CD4-positive, alpha-beta T cell treated with Interleukin-15 for 1 hour (primary cell): Measurements from ENCODE around the gene THBS1.

Experiments used
- DNase-seq: peaks from one replicate; pipeline ENCODE4 v3.0.0-alpha.2; 2020

THBS1 gene

DNA sequence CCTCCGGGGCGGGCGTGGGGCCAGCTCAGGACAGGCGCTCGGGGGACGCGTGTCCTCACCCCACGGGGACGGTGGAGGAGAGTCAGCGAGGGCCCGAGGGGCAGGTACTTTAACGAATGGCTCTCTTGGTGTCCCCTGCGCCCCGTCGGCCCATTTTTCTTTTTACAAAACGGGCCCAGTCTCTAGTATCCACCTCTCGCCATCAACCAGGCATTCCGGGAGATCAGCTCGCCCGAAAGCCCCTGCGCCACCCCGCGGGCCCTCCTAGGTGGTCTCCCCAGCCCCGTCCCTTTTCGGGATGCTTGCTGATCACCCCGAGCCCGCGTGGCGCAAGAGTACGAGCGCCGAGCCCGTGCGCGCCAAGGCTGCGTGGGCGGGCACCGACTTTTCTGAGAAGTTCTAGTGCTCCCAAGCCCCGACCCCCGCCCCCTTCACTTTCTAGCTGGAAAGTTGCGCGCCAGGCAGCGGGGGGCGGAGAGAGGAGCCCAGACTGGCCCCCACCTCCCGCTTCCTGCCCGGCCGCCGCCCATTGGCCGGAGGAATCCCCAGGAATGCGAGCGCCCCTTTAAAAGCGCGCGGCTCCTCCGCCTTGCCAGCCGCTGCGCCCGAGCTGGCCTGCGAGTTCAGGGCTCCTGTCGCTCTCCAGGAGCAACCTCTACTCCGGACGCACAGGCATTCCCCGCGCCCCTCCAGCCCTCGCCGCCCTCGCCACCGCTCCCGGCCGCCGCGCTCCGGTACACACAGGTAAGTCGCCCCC lies at the start of gene THBS1:
TSS of gene THBS1 (plus strand) at position 595 of the 757 bp plus-strand sequence. CDS start 779 bp downstream, outside the sequence.
- no peak for DNase-seq

- no peak for DNase-seq
These were observed 45.9 kb upstream of the THBS1 start for GRCh38 chr15:39534996-39535395.

GRCh38 chr15:39535466-39535865 lies 45.4 kb upstream of the THBS1 start:
- DNase-seq = no peak

GRCh38 chr15:39538936-39539335 lies 41.9 kb upstream of the THBS1 start:
- no peak for DNase-seq

DNA sequence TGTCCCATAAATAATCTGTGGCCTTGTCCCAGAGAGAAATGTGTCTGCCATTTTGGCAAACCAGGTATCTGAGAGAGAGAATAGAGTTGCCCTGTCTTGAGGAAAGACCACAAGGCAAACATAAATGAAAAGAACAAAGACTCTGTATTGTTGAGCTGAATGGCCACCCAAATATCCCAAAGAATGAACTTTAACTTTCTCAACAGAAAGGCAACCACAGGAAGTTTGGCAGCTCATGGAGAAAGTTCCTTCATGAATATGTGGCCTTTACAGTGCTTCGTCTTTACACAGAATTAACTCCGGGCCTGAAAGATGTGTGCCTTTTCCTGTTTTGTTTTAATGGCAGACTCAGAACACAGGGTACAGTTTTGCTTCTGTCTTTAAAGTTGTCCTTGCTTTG lies 41.4 kb upstream of the THBS1 start:
- no peak for DNase-seq

DNA sequence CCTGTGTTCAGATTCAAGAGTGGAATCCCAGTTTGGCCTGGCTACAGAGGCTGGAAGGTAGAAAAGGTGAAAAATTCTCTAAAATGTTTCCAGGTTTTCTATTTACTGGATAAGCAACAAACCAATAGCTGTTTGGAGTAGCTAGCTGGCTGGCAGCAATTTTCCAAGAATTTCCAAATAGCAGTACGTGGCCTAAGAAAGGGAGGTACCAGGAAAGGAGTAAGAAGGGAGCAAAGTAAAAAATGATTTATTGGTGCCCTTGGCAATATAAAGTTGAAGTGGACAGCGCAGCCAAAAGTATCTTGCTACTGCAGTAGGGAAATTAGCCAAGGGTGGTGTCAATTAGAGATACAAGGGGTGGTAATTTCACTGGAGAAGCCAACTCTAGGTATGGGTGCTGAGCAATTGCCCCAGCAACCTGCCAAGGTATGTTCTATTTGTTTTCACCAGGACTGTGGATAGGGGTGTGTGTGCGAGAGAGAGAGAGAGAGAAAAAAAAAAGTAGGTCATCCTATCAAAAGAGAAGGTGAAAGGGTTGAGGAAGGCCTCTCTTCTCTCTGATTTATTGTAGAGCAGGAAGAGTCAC lies 40.8 kb upstream of the THBS1 start:
- no peak for DNase-seq

GRCh38 chr15:39542385-39543065 lies 38.4 kb upstream of the THBS1 start:
- DNase-seq = no peak

- DNase-seq = no peak
These were observed 37.2 kb upstream of the THBS1 start for GRCh38 chr15:39543651-39544050.

- no peak for DNase-seq
These were observed 34.0 kb upstream of the THBS1 start for GRCh38 chr15:39546842-39547241.

- DNase-seq = no peak
These were observed 32.3 kb upstream of the THBS1 start for GRCh38 chr15:39548561-39548960.

DNA sequence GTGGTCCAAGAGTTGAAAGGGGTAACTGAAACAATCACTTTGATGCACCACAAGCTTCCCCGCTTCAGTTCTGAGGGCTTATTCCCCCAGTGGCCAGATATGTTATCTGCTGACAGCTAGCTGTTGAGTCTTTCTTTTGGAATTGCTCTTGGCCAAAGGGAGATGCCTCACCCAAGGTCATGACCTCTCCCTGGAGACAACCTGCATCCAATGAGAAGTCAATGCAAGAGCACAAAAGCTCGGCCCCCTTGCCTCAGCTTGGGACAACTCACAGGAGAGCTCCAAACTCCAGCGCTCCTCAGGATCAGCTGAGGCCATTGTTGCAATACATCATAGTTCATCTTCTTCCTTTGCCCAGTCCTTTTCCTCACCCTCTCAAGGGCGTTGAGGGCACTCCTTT lies 31.0 kb upstream of the THBS1 start:
- DNase-seq = no peak

- no peak for DNase-seq
These were observed 29.4 kb upstream of the THBS1 start for GRCh38 chr15:39551476-39551875.

DNA sequence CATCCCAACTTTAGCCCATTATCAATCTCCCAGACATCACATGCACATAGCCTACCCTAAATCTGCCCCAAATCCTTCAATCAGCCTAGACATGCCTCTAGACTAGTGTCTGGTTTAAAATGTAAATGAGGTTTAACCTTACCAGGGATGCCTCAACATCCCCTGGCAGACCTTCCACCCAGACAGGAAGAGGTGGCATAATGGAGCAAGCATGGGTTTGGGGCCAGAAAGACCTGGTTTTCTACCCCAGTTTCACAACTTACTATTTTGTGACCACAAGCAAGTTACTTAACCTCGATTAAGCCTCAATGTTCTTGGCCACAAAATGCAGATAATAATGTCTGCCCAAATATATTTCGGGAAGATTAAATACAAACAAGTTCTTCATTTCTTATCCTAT lies 28.3 kb upstream of the THBS1 start:
- DNase-seq = no peak

DNA sequence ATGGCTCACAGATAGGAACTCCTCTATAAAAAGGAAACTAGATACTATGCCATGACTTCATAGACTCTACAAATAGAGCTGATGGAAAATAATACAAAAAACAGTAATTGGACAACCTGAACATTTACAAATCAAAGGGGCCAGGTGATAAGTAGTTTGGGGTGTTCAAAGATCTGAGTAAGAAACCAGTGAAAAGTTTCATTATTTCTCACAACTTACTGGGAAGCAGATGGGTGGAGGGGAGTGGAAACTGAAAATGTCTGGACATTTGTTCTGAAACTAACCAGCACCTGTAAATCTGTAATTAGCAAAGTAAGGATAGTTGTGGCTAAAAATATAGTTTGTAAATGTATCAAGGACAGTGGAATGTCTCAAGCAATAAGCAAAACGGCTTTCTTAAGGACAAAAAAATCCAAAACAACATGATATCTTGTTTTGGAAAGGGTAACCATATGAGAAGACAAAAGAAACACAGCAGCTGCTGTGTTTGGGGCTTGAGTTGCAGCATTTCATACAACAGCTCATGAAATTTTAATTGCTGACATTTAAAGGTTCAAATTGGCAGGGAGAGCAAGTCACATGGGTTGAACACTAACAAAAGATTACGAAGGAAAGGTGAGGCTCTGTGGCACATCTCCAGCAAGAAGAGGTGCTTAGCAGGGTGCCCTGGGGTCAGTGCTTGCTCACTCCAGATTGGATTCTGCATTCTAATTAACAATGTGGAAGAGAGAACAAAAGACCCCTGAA lies 26.8 kb upstream of the THBS1 start:
- no peak for DNase-seq

DNA sequence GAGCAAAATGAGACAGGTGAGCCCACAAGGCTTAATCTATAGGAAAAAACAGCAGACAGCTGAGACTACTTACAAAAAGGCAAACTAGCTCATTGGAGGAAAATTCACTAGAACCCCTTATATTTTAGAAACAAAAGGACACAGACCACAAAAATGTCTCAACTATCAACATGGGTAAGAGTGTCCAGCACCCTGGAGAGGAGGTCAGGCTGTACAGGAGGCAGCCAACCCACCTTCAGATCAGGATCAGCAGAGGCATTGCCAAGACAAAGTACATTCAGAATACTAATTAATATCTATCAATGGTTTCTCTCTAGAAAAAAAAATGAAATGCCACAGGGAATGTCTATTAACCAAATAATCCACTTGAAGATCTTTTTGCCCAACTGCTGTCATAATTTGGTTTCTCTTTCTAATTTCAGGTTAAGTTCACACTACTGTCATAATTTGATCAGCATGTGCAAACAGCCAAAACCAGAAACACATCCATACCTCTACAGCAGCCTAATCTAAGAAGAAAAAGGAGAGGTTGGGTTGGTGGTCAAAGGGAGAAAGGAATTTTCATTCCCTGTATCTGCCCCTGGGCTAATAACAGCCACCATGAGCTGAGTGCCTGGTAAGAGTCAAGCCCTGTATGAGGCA lies 26.0 kb upstream of the THBS1 start:
- DNase-seq = no peak

- DNase-seq = no peak
These were observed 25.0 kb upstream of the THBS1 start for GRCh38 chr15:39555885-39556284.

- no peak for DNase-seq
These were observed 24.4 kb upstream of the THBS1 start for GRCh38 chr15:39556461-39556860.

DNA sequence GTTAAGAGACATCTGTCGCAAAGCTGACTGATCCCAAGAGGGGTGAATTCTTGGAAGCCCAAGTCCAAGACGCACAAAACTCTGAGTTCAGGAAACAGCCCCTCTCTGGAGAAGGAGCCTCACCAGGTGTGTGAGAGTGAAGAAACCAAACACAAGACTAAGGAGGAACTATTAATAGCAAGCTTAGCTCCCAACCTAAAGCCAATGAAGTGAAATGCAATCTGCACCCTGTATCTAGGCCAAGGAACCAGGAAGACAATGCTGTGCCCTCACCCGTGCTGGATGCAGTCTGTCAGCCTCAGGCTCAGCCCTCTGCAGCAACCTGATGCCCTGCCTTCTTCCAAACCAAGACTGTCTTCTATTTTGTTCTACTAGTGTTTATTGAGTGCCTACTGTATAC lies 22.5 kb upstream of the THBS1 start:
- DNase-seq = no peak

- no peak for DNase-seq
These were observed 15.8 kb upstream of the THBS1 start for GRCh38 chr15:39564972-39565665.

GRCh38 chr15:39565851-39566250 lies 15.0 kb upstream of the THBS1 start:
- no peak for DNase-seq

GRCh38 chr15:39573287-39573686 lies 7.6 kb upstream of the THBS1 start:
- DNase-seq = no peak

- DNase-seq = no peak
These were observed 7.0 kb upstream of the THBS1 start for GRCh38 chr15:39573844-39574243.
